Measurements from ENCODE around the gene XDH. TPM values are rescaled to one million over a fixed set of nuclear protein-coding genes. Genes with fewer than 3 reads are reported as not detected.

The XDH gene
- total RNA-seq, 1 donor from 2014 or later = 7.5 TPM

GRCh38 chr2:31333046-31333445 lies 81.5 kb downstream of the XDH start:
- Histone ChIP-seq H3K27ac (no peak overlapping the region), H3K36me3 (no peaks in the 10 kb centered on the region), H3K4me2 (no peak overlapping the region), H3K9ac (no peak overlapping the region), H4K20me1 (ENCODE audit: low read depth) (no peaks in the 10 kb centered on the region), H3K4me1 (no peaks in the 10 kb centered on the region), H3K79me2 (ENCODE audit: low read depth) (no peaks in the 10 kb centered on the region), H3K9me3 (ENCODE audit: low read depth) (no peaks in the 10 kb centered on the region), H3K4me3 (no peak overlapping the region), H3K27me3 (no peaks in the 10 kb centered on the region), H3F3A (ENCODE audit: low read depth) (no peaks in the 10 kb centered on the region), H2AFZ (replicated peaks) (no peak overlapping the region)
- Mint-ChIP-seq H3K4me3 (no peak overlapping the region), H3K9me3 (no peaks in the 10 kb centered on the region), H3K36me3 (no peaks in the 10 kb centered on the region), H3K27me3 (ENCODE audit: insufficient read depth, low read depth) (peaks cover 5% of the 10 kb centered on the region), H3K4me1 (no peaks in the 10 kb centered on the region), H3K27ac (no peak overlapping the region)
- DNase-seq (ENCODE audit: low spot score) = no peak
- no peak for TF ChIP-seq EZH2 (IDR thresholded peaks at IDR 0.05)
- TF ChIP-seq EZH2phosphoT487 (IDR thresholded peaks at IDR 0.05) = no peak
- TF ChIP-seq CTCF (IDR thresholded peaks at IDR 0.05) = no peak

- no peaks in the 10 kb centered on the region for H3K27me3 ChIP-seq
- no peaks in the 10 kb centered on the region for H3K36me3 Mint-ChIP-seq
- H3F3A ChIP-seq (ENCODE audit: low read depth) = no peaks in the 10 kb centered on the region
- H3K4me1 ChIP-seq = no peaks in the 10 kb centered on the region
- H3K4me3 ChIP-seq = no peak overlapping the region
- TF ChIP-seq CTCF (IDR thresholded peaks at IDR 0.05) (no peak), EZH2phosphoT487 (IDR thresholded peaks at IDR 0.05) (no peak), EZH2 (IDR thresholded peaks at IDR 0.05) (no peak)
- no peaks in the 10 kb centered on the region for H4K20me1 ChIP-seq (ENCODE audit: low read depth)
- DNase-seq (ENCODE audit: low spot score) = no peak
- no peaks in the 10 kb centered on the region for H3K79me2 ChIP-seq (ENCODE audit: low read depth)
- H3K36me3 ChIP-seq = no peaks in the 10 kb centered on the region
- no peak overlapping the region for H2AFZ ChIP-seq (replicated peaks)
- H3K27ac ChIP-seq = no peak overlapping the region
- H3K9me3 ChIP-seq (ENCODE audit: low read depth) = no peaks in the 10 kb centered on the region
- no peak overlapping the region for H3K4me3 Mint-ChIP-seq
- H3K9me3 Mint-ChIP-seq = no peaks in the 10 kb centered on the region
- peaks cover 5% of the 10 kb centered on the region for H3K27me3 Mint-ChIP-seq (ENCODE audit: insufficient read depth, low read depth)
- H3K27ac Mint-ChIP-seq = no peak overlapping the region
- no peak overlapping the region for H3K9ac ChIP-seq
- H3K4me2 ChIP-seq = no peak overlapping the region
- H3K4me1 Mint-ChIP-seq = no peaks in the 10 kb centered on the region
Observed at GRCh38 chr2:31332521-31332920, 82.0 kb downstream of the XDH start.

DNA sequence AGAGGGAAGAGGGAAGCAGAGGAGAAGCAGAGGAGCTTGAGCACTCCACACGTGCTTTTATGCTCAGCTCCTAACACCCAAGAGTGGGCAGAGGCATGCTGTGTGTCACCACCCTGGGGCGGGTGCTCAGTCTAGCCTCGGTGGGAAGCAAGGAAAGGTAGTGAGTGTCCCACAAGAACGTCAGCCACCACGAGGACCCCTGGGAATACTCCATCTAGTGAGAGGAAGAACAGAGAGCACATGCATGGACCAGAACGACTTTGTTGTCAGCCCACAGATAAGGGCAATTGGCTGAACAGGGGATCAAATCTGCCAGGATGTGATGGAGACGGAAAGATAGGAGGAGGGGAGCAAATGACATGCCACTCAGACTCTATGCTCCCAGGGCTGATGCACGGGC lies 83.4 kb downstream of the XDH start:
- Mint-ChIP-seq H3K4me1 (no peaks in the 10 kb centered on the region), H3K27ac (no peak overlapping the region), H3K9me3 (no peaks in the 10 kb centered on the region), H3K36me3 (no peaks in the 10 kb centered on the region), H3K27me3 (ENCODE audit: insufficient read depth, low read depth) (peaks cover 5% of the 10 kb centered on the region), H3K4me3 (no peak overlapping the region)
- H3K4me1 ChIP-seq = no peaks in the 10 kb centered on the region
- TF ChIP-seq CTCF (IDR thresholded peaks at IDR 0.05) (no peak), EZH2phosphoT487 (IDR thresholded peaks at IDR 0.05) (no peak), EZH2 (IDR thresholded peaks at IDR 0.05) (no peak)
- no peaks in the 10 kb centered on the region for H3K79me2 ChIP-seq (ENCODE audit: low read depth)
- no peaks in the 10 kb centered on the region for H3F3A ChIP-seq (ENCODE audit: low read depth)
- no peaks in the 10 kb centered on the region for H3K27me3 ChIP-seq
- no peak for DNase-seq (ENCODE audit: low spot score)
- H3K4me3 ChIP-seq = no peak overlapping the region
- H3K27ac ChIP-seq = no peak overlapping the region
- no peaks in the 10 kb centered on the region for H4K20me1 ChIP-seq (ENCODE audit: low read depth)
- H3K36me3 ChIP-seq = no peaks in the 10 kb centered on the region
- H3K9ac ChIP-seq = no peak overlapping the region
- no peaks in the 10 kb centered on the region for H3K9me3 ChIP-seq (ENCODE audit: low read depth)
- no peak overlapping the region for H2AFZ ChIP-seq (replicated peaks)
- H3K4me2 ChIP-seq = no peak overlapping the region
